IMR-90 (cell line): Measurements from ENCODE around the gene UBE2B.

Experiments used
- BHLHE40 ChIP-seq: fragments of 150-350 bp; IDR thresholded peaks from 2 replicates; pipeline ENCODE4 v1.6.1; 2016; ENCODE audit warnings: mild to moderate bottlenecking, low read depth, low read length
- CEBPB ChIP-seq: IDR thresholded peaks from 2 replicates; pipeline ENCODE4 v1.6.1; 2012; ENCODE audit warnings: low read depth, low read length, improper control_type of control experiment
- FOS ChIP-seq: fragments of 150-350 bp; IDR thresholded peaks from 2 replicates; pipeline ENCODE4 v1.6.1; 2016; ENCODE audit warnings: low read depth, low read length
- MAZ ChIP-seq: IDR thresholded peaks from 2 replicates; pipeline ENCODE4 v1.6.1; 2012; ENCODE audit warnings: low read depth, mild to moderate bottlenecking, low read length, improper control_type of control experiment, moderate library complexity, borderline replicate concordance
- POLR2A ChIP-seq: IDR thresholded peaks from 2 replicates; pipeline ENCODE4 v1.6.1; 2012; ENCODE audit warnings: mild to moderate bottlenecking, low read depth, low read length
- RAD21 ChIP-seq: IDR thresholded peaks from 2 replicates; pipeline ENCODE4 v1.6.1; 2012; ENCODE audit warnings: low read length, improper control_type of control experiment
- RCOR1 ChIP-seq: IDR thresholded peaks from 2 replicates; pipeline ENCODE4 v1.6.1; 2012; ENCODE audit warnings: mild to moderate bottlenecking, low read length, improper control_type of control experiment; ENCODE audit not compliant: insufficient replicate concordance
- RFX5 ChIP-seq: IDR thresholded peaks from 2 replicates; pipeline ENCODE4 v1.8.0; 2012; ENCODE audit warnings: low read depth, mild to moderate bottlenecking, low read length, moderate library complexity
- TF ChIP-seq, protein P1 (sequence below): conservative IDR thresholded peaks from 2 replicates; pipeline ENCODE4 v1.5.1; 2012; ENCODE audit warnings: mild to moderate bottlenecking, low read depth, low read length, improper control_type of control experiment
- TF ChIP-seq, protein P2 (sequence below): fragments of 150-350 bp; IDR thresholded peaks from 2 replicates; pipeline ENCODE4 v1.6.1; 2017; ENCODE audit warnings: mild to moderate bottlenecking, antibody characterized with exemption, low read length, low read depth

DNA sequence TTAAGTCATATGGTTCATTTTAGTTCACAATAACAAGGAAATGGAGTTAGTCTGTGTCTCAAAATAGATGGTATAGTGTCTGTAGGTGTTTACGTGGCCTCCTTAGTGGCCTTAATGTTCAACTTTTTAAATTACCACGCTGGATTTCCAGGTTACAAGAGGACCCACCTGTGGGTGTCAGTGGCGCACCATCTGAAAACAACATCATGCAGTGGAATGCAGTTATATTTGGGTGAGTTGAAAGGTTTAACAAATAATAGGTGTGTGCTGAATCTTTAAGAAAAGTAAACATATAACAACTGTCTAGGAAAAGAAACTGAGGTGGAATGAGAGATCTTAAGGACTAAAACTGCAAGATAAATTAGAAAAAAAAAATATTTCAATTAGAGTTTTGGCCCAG is 2.9 kb downstream of the UBE2B start:
- no peak for TF ChIP-seq FOS
- TF ChIP-seq, protein P1, sequence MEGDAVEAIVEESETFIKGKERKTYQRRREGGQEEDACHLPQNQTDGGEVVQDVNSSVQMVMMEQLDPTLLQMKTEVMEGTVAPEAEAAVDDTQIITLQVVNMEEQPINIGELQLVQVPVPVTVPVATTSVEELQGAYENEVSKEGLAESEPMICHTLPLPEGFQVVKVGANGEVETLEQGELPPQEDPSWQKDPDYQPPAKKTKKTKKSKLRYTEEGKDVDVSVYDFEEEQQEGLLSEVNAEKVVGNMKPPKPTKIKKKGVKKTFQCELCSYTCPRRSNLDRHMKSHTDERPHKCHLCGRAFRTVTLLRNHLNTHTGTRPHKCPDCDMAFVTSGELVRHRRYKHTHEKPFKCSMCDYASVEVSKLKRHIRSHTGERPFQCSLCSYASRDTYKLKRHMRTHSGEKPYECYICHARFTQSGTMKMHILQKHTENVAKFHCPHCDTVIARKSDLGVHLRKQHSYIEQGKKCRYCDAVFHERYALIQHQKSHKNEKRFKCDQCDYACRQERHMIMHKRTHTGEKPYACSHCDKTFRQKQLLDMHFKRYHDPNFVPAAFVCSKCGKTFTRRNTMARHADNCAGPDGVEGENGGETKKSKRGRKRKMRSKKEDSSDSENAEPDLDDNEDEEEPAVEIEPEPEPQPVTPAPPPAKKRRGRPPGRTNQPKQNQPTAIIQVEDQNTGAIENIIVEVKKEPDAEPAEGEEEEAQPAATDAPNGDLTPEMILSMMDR: 0 out of 2 replicates have a peak, but pooled peaks have one; percentile 6
- TF ChIP-seq RFX5: no peak
- TF ChIP-seq POLR2A: no peak
- TF ChIP-seq MAZ: no peak
- no peak for TF ChIP-seq CEBPB
- TF ChIP-seq RCOR1: no peak
- TF ChIP-seq BHLHE40: no peak
- TF ChIP-seq RAD21: no peak
- TF ChIP-seq, protein P2, sequence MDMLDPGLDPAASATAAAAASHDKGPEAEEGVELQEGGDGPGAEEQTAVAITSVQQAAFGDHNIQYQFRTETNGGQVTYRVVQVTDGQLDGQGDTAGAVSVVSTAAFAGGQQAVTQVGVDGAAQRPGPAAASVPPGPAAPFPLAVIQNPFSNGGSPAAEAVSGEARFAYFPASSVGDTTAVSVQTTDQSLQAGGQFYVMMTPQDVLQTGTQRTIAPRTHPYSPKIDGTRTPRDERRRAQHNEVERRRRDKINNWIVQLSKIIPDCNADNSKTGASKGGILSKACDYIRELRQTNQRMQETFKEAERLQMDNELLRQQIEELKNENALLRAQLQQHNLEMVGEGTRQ: no peak
